Measurements from ENCODE around the gene ENO3.

The ENO3 gene

DNA sequence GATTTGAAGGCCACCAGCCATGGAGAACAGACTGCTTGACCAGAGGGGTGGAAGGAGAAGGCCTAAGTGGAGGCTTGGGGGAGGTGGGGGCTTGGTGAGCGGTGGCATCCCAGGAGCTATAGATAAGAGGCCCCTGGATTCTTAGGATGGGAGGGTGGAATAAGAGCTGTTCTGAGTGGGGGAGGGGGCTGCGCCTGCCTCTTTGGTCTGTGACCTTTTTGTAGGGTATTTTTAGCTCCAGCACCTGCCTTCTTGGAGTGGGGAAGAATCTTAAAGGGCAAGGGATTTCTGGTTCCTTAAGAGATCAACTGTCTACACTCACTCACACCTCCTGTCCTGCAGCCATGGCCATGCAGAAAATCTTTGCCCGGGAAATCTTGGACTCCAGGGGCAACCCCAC is 567 bp downstream of the ENO3 start:
- DNase-seq: no peak

DNA sequence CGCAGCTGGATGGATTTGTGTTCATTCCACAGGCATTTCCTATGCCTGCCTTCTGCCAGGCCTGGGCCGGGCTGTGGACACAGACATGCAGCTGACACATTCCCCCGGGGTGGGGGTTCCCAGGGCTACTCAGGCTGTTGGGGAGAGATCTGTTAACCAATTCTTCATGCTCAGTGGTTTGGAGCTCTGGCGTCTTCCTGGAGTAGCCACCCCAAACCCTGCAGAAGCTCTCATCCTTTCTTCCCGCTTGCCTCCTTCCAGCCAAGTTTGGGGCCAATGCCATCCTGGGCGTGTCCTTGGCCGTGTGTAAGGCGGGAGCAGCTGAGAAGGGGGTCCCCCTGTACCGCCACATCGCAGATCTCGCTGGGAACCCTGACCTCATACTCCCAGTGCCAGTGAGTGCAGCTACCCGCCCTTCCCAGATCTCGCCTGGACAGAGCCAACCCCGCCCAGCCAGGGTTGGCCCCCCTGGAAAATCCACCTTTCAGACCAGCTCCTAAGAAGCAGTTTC is 2.6 kb downstream of the ENO3 start:
- no peak for DNase-seq

DNA sequence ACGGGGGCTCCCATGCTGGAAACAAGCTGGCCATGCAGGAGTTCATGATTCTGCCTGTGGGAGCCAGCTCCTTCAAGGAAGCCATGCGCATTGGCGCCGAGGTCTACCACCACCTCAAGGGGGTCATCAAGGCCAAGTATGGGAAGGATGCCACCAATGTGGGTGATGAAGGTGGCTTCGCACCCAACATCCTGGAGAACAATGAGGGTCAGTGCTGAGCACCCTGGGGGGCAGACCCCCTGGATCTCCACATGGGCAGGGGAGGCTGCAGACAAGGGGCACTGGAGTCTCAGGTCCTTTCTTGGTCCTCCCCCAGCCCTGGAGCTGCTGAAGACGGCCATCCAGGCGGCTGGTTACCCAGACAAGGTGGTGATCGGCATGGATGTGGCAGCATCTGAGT is 4.2 kb downstream of the ENO3 start:
- DNase-seq: no peak

DNA sequence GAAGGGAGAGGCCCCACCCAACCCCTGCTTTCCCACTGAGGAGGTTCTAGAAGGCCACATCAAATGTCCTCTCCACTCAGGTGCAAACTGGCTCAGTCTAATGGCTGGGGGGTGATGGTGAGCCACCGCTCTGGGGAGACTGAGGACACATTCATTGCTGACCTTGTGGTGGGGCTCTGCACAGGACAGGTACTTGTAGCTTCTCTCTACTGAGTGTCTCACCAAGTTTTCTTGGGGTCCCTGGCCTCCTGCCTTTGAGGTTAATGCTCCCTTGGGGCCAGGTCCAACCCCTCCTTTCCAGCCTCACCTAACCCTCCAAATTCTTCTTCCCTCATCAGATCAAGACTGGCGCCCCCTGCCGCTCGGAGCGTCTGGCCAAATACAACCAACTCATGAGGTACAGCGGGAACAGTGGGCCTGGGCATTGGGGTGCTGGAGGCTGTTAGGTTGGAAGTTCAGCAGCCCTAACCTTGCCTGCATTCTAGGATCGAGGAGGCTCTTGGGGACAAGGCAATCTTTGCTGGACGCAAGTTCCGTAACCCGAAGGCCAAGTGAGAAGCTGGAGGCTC is 5.7 kb downstream of the ENO3 start:
- DNase-seq: peak; percentile 48

DNA sequence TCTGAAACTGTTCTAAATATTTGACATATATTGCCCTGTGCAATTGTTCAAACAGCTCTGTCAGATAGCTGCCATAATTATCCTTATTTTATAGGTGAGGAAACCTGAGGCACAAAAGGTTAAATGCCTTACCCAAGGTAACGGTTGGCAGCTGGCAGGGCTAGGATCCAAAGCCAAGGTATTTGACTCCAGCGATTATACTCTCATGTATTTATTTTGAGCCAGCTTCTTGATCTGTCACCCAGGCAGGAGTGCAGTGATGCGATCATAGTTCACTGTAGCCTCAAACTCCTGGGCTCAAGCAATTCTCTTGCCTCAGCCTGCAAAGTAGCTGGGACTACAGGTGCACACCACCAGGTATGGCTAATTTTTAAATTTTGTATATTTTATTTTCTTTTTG is 7.2 kb downstream of the ENO3 start:
- DNase-seq: no peak

DNA sequence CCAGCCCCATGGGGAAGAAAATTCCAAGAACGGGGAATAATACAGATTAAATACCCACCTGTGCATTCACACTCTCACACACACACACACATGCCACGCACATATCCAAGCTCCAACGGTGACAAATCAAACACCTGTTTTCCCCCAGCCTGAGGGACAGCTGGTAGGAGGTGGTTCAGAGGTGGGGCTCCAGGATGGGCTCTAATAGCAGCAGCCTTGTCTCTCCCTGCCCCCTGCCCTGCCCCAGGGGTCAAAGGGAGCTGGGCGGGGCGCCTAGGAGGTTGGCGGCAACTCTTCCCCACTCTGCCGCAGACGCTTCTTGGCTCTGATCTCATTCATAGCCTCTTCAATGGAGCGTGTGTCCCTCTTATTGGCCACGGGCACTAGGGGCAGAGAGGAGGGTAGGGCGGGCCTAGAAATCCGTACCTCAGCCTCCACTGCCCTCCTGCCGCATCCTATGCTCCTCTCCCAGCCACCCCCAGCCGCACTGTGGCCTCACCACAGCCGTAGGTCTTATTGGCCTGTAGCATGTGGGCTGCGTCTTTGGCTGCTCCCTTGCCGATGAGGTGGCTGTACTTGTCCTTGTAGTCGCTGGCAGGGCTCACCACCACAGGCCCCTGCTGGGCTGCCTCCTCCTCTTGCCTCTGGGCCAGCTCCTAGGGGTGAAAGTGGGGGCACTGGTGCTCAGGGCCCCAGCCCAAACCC is 8.5 kb downstream of the ENO3 start:
- no peak for DNase-seq

DNA sequence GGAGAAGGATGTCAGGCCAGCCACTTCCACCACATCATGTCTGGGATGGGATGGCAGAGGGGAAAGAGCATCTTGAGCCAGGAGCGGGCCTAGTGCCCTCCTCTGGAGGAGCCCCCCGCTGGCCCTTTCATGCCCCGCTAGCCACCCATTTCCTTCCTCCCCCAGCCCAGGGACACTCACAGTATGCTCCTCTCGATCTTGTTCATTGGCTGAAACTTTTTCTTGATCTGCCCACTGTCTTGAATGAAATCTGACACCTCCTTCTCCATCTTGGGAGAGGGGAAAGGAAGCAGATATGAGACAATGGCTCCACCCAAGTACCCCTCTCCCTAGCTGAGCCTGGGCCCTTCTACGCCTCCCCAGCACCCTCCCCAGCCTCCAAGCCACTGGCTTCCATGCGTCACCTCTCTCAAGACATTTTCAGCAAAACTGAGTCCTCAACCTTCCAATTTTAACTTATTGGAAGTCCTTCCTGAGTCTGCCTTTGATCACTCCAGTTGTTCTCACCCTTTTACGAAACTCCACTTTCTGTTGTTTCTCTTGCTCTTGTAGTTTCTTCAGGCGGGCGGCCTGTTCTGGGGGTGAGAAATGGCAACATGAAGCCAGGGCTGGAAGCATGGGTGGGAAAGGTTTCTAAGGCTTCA is 9.5 kb downstream of the ENO3 start:
- DNase-seq: no peak

DNA sequence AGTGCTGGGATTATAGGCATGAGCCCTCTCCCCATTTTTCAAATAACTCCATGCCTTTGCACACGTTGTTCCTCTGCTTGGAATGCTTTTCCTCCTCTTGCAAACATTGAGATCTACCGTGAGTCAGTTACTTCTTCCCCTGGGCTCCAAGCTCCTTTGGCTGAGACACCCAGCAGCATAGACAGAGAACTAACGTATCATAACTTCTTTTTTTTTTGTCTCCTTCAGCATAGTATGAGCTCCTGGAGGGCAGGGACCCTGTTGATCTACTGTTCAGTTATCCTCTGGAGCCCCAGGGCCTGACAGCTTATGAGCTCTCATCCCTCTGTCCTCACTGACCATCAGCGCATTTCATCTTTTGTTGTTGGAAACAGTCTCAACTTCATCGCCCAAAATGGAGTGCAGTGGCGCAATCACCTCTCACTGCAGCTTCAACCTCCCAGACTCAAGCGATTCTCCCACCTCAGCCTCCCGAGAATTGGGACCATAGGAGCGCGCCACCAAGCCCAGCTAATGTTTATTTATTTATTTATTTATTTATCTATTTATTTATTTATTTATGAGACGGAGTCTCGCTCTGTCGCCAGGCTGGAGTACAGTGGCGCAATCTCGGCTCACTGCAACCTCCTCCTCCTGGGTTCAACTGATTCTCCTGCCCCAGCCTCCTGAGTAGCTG is 14.5 kb downstream of the ENO3 start:
- DNase-seq: no peak

DNA sequence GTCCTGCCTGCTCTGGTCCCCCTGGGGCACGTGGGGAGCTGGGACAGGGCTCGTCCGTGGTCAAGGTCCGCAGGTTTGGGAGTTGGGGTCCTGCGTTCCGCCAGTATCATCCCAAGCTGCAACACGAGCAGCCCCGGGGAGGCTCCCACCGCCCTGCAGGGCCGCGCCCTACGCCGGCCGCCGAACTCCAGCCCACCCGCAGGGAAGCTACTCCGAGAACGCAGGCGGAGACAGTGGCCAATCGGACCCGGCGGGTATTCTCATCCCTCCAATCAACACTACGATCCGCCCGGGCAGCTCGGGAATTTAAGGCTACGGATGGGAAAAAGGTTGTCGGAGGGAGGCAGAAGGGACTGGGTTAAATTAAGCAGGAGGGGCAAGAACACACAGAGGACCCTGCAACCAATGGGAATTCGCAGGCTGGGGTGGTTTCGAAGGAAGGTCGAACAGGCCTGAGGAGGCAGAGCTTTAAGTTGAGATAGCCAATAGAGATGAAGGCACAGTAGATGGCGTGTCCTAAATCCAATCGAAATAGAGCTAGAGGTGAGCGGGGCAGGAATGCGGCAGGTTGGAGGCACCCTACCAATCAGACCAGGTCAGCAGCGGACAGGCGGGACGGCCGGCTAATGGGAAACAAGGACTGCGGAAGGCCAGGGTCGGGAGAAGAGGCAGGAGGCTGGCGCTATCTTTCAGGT is 16.1 kb downstream of the ENO3 start:
- DNase-seq: peak; percentile 93

DNA sequence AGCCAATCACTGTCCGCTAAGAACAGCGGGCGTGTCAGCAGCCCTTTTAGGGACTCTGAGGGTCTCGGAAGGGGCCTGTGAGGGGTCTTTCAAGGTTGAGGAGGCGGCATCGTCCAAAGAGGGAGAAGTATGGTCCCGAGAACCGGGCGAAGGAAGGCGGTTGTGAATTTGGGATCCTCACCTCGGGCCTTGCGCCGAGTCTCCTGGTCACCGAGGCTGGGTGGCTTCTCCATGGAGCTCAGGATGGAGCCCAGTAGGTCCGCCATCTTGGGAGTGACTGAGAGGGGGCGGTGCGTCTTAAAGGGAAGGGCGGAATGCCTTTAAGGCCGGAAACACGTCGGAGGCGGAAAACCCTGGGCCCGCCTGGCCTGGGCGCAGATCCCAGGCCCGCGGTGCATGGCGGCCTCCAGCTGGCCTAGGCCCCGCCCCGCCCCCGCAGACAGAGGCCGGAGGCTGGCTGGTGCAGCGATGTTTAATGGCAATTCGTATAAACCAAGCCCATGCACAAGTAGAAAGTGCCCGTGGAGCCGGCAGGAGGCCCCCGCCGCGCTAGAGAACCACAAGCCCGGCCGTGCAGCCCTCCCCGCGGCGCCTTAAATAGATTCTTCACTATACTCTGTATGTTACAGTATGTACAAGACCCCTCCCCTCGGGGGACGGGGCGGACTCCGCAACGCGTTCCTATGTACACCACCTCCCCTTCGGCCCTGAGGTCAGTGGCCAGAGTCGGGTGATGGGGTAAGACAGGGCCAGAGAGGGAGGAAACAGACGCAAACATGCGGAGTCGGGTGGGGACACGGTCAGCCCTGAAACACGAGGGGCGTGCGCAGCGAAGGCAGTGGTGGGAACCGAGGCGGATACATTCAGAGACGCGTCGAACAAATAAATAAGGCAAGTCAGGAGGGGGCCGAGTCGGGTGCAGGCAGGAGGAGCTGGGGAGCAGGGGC is 16.9 kb downstream of the ENO3 start, which contains the start of gene SPAG7:
TSS of gene SPAG7 (minus strand) at position 279 of the 947 bp plus-strand sequence. CDS start at position 266, 13 bp downstream.
- DNase-seq: peak; percentile 93

DNA sequence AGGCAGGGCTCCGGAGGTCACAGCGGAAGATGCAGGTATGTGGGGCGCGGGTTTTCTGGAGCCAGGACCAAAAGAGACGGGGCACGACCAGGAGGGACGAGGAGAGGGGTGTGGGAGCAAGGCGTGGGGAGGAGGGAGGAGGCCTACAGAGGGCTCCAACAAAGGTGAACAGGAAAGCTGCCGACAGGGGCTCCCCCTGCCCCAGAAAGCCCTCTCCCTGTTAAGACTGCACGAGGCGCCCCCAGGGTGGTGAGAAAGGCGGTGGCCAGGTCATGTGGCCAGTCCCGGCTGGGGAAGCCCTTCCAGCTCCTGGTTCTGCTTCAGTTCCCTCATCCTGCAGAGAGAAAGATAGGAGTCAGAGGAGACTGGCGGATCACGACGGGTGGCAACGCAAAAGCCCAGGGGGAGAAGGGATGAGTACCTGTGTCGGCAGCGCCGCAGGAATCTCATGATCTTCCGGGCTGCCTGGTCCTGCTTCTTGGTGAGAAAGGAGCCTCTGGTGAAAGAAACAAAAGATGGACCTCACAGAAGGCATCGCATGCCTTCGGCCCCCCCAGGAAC is 17.6 kb downstream of the ENO3 start:
- DNase-seq: peak; percentile 42

DNA sequence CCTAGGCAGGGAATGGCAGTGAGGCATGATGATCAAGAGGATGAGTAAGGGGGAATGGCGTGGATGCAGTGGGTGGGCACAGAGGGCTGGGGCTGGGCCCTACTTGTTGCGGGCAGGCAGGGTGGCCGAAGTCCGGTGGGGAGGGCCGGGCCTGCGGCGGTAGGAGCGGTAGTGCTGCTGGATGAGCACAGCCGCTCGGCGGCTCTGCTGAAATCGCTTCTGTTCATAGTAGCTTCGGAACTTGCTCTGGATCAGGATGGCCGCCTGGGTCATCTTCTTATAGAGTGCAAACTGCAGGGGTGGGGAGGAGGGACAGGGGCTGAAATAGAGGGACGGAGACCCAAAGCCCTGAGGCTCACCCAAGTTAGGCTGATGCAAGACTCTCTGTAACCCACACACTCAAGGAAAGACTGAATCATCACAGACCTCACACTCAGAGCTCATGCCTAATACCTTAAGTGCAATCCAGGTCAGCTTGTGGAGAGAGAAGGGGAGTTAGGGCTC is 18.2 kb downstream of the ENO3 start:
- DNase-seq: peak; percentile 60

DNA sequence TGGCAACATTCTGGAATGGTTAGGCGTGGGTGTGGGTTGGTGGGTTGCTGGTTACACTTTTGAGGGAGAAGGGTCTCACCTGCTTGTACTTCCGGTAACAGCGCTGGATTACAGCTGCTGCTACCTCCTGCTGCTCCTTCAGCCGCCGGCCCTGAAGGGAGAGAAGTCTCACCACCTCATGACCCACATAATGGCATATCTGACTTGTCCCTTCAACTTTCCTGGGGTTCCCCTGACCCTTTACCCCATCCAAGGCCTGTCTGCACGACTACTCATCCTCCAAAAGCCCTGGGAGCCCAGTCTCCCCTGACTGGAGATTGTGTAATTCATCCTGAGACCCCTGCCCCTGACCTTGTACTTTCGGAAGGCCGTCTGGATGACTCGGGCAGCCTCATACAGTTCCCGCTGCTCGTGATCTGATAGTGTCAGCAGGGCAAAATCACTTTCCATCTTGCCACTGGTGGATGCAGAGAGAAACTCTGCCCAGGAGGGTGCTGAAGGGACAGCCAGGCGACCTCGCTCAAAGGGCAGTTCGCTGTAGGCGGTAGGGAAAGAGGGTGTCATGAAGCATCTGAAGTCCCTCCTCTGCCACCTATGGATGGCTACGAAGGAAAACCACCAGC is 18.7 kb downstream of the ENO3 start:
- DNase-seq: peak; percentile 52

DNA sequence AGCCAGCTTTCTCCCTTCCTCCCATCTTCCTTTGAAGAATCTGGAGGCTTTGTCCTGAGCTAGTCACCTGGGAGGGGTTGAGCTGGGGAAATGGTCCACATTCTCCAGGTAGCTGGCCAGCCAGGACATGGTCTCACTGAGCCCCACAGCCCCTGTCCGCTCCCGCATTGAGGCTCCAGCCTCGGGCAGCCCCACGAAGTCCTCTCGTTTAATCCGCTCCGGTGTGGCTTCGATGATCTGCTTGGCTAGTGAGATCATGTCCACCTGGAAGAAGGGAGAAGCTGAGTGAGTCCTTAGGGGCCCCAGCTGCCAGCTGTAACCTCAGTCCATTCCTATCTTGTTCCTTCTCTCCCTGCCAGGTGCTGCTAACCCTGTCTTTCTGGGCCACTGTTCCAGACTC is 19.4 kb downstream of the ENO3 start:
- DNase-seq: no peak

DNA sequence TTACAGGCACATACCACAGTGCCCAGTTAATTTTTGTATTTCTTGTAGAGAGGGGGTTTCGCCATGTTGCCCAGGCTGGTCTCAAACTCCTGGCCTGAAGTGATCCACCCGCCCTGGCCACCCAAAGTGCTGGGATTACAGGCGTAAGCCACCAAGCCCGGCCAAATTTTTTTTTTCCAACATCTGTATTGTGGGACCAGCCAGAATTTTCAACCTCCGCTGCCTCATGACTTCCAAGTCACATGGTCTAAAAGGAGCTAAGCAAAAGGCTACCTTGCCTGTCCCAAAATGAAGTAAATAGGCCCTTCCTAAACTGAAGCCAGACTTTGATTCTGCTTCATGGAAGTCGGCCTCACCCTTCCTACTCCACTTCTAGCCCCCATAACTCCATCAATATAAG is 20.9 kb downstream of the ENO3 start:
- DNase-seq: no peak

DNA sequence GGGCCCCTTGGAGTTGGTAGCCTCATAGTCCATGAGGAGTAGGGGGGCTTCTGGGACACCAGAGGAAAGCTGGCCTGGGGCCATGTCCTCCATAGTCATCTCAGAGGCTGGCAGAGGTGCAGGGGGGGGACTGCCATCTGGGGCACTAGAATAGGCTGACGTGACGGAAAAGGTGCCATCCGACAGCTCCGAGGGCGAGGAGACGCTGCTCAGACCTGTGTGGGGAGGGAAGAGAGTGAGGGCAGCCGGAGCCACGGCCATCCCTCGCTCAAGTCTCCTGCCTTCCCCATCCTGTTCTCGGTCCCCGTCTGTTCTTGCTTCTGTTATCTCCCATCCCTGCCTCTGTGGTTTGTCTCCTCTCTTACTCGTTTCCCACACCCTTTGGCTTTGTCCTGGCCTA is 21.4 kb downstream of the ENO3 start:
- DNase-seq: no peak

DNA sequence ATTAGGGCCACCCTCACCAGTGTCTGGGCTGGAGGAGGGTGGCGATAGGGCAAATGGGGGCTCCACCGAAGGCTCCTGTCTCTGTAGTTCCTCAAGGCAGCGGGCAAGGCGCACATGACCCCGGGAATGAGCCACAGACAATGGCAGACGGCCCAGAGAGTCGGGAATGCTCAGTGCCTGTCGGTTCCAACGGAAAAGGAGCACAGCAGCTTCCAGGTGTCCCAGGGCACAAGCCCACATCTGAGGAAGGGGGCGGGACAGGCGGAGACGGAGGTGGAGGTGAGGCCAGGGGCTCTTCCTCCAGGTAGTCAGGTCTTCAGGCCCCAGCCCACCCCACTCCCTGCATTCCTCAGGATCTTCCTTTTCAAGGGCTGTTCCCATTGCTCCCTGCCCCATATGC is 21.8 kb downstream of the ENO3 start:
- DNase-seq: no peak

DNA sequence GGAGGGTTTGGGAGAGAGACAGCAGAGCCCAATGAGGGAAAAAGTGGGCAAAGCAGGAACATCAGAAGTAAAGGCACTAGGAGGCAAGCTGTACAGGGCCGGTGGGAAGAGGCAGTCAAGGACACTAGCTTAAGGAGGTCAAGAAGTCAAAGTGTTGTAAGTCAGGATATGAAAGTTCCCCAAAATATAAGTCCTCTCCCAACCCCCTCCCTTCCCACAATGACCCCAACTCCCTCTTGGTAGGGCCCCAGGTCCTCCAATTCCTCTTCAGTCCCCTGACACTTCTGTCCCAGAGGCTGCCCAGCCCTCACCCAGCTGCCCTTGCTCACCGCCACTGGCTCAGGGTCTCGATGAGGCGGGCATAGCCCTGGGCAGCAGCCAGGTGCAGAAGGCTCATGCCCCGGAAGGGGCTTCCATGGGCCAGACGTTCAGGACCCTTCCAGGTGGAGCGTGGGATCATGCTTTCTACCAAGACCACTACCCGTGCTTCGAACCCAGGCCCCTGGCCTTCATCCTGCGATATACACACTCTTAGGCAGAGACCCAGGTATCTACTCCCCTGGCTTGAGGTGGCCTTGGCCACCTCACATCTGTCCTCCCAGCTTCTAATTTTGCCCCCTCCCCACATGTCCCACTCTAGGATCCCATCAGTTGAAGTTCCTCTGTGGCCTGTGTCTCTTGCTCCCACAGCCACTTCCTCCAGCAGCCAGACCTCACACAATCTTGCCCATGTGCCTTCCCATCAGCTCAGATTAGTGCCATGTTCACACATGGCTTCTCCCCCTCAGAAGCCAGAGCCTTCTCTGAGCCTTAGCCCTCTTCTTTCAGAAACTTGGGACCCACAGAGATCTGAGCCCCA is 22.6 kb downstream of the ENO3 start:
- no peak for DNase-seq

DNA sequence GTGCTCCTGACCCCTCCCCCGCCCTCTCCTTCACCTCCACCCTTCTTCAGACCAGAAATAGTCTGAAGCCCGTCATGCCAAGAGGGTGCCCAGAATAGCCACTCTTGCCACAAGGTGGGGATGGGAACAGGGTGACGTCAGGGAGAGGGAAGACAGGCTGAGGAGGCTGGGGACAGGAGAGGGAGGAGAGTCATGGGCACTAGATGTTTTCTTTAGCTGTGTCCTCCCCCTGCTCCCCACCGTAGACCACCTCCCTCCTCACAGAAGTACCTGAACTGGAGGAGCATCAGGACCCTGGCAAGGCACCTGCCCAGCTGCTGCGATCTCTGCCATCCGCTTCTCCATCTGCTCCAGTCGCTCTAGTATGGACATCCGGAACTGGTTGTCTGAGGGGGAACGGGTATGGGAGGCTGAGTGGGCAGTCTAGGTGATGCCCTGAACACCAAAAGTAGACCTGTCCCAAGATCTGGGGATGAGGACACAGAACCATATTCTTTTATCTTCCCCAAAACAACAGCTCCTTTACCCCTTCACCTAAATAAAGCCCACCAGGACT is 23.3 kb downstream of the ENO3 start:
- no peak for DNase-seq

Data from activated naive CD4-positive, alpha-beta T cell treated with Interleukin-2 at 50 U/mL for 16 hours (primary cell).